HG03342 (cell line): Measurements from ENCODE around the gene DHRS4.

Experiments
- ATAC-seq: cut with Tn5 transposase; IDR thresholded peaks from one replicate; pipeline ENCODE4 v1.9.1; 2021; ENCODE audit warnings: mild to moderate bottlenecking, moderate library complexity; ENCODE audit not compliant: unreplicated experiment

Gene DHRS4

DNA sequence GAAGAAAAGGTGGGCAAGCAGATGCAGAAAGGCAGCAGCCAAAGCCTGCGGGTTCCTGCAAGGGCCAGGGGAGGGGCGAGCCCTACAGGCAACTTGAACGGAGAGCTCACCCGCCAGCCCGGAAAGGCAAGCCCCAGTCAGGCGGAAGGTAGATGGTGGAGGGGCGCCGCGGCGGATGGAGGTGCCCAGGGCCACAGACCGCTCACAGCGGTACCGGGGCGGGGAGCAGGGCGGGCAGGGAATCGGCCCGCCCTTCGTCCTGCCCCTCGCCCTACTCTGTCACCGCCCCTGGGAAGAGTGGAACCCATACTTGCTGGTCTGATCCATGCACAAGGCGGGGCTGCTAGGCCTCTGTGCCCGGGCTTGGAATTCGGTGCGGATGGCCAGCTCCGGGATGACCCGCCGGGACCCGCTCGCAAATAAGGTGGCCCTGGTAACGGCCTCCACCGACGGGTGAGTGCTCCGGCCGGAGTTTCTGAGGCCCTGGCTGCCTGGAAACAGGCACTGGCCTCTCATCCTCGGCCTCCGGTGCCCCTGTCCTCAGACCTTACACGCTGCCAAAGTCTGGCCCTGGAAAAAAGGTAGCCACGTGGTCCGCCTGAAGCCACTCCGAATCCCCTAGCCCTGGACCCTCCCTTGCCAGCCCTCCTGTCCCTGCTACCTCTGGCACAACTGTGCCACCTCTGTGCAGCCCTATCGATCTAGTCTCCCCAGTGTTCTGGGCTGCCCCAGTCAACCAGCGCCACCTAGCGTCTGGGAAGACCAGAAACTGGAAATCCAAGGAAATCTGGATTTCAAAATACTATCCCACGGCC, at the start of gene DHRS4:
DHRS4 (plus strand) TSS at position 307 of the 815 bp plus-strand sequence; CDS start at position 326, 19 bp downstream.
- peak; percentile 74 for ATAC-seq

DNA sequence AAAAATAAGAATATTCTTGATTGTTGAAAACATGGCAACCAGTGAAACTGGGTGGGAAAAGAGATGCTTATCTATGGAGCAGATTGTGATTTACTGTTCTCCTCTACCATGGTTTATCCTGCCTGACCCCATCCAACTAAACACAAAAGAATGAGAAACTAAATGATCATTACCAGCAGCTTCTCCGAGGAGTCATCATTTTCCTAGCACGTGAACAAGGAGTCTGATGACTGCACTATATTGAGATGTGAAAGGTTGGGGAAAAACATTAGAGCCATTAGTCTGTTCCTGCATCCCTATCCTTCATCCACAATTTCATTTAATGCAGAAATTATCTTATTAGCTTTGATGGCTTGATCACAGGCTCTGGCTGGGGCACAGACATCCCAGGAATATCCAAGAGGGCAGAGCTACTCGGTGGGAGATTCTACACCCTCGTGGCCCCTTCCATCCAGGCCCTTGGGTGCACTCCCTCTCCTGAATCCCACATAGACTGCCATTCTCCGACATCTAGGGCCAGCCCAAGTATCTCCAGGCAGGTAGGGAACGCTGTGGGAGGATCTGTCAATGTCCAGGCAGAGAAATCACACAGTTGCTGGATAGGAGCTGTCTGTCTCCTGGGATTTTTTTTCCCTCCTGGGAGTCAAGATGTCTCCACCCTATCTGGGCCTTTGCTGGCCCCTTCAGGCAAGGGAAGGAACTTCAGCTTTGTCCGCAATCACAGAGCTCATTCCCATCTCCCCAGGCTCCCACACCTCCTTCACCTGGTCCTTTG, 43.3 kb upstream of the DHRS4 start:
- ATAC-seq = no peak

DNA sequence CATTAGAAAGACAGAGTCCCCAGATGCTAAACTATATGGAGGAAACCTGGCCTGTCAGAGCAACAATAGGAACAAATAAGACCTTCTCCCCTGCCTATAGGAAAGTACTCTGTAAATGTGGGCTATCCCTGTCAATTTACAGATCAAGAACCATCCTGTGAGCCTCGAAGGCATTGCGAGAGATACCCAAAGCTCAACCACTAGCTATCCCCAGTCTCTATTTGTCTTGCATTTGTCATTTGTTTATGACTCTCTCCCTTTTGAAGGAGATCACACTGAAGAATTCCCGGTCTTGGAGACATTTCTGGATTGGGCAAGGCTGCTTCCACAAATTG, 42.7 kb upstream of the DHRS4 start:
- ATAC-seq = no peak

DNA sequence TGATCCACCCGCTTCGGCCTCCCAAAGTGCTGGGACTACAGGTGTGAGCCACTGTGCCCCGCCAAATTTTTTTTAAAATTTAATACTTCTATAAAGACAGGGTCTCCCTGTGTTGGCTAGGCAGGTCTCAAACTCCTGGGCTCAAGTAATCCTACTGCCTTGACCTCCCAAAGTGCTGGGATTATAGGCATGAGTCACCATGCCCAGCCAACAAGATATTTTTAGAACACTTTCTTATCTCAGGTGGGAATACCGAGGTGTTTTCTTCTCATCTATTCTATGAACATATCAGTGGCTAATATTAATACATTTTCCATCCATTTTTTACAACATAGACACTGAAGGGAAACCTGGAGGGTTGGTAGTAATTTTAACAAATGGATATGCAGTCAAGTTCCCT, 38.0 kb upstream of the DHRS4 start:
- ATAC-seq = no peak

- no peak for ATAC-seq
These were observed 37.6 kb upstream of the DHRS4 start for GRCh38 chr14:23916004-23916403.

DNA sequence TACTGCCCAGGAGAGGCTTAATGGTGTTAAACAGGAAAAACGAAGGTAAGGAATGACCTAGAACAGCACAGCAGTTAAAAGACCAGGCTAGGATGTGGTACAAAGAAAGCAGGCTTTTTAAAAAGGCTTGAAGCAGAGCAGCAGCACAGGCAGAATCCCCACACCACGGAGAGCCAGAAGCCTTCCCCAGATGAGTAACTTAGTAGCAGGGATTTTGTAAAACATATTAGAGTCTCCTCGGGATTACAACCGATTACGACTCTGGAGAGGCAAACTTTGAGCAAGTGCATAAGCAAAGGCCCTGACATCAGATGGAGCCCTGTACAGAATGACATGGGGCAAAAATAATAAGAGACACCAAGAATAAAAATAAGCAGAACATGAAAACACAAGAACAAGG, 37.1 kb upstream of the DHRS4 start:
- ATAC-seq = no peak

GRCh38 chr14:23922545-23922944, 31.0 kb upstream of the DHRS4 start:
- ATAC-seq = no peak

DNA sequence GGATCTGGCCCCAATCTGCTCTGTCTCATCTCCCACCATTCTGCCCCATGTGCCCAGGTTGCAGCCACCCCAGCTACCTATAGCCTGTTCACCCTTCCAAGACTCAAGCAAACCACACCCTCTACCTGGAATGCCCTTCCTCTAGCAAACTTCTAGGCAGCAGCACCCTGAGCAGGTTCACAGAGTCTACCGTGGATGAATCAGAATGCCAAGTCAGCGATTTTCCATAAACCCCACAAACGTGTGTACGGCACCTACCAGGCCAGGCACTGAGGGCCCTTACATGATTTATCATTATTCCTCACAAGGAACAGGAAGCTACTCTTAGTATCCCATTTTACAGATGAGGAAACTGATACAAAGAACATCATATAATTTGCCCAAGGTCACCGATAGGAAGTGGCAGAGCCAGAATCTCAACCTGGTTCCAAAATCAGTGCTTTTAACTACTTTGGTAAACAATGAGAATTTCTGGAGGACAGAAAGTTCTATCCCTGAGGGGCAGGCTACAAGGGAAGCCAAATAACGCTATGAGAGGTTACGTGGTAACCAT, 28.0 kb upstream of the DHRS4 start:
- ATAC-seq = no peak

DNA sequence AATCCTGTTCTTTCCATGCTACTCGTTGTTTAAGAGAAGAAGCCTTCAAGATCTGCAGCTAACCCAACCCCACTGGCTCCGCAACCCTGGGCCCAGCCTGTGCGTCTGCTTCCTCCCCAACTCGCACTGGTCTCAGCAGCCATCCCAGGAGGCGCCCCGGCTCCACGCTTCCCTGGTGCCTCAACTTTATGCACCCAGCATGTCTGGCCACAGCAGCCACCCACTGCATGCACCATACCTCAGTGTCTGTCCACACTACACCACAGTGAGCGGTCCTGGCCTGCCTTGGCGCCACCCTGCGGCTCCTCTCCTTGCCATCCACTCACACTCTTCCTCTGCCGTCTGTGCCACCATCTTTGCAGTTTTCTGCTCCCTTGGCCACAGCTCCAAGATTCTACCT, 27.0 kb upstream of the DHRS4 start:
- ATAC-seq = no peak

GRCh38 chr14:23929136-23929535, 24.4 kb upstream of the DHRS4 start:
- no peak for ATAC-seq

- no peak for ATAC-seq
These were observed 23.7 kb upstream of the DHRS4 start for GRCh38 chr14:23929822-23930294.

DNA sequence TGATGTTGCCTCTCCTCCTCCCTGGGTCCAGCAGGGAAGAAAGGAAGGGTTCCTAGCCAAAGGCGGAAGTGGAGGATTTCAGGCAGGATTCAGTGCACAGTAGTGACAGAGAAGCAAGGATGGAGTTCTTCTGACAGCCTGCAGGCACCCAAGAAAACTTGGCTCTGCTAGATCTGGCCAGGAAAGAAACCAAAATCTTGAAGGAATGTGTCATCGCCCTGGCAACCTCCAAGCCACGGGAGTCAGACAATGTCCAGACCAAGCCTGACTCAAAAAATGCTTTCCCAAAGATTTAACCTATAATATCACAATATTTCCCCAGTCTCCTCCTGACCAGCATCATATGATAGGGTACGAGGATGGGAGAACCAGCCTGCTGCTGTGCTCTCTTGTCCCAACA, 22.8 kb upstream of the DHRS4 start:
- no peak for ATAC-seq

GRCh38 chr14:23931721-23932289, 21.8 kb upstream of the DHRS4 start:
- ATAC-seq = no peak

DNA sequence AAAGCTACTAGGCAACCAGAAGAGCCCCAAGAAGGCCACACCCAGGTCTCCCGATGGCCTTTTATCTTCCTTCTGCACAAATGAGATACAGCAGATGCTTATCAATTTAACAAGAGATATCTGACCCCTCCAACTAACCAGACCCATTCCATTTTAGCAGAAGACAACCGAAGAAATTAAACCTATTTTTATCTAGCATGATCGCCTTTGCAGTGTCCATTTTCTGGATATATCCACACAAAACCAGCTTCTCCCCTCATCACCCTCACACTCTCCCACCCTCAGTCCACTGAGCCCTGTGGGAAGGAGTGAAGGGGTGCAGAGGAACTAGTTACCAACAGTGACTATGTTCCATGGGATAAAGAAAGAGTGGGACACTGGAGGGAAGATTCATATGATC, 20.9 kb upstream of the DHRS4 start:
- ATAC-seq = no peak

- no peak for ATAC-seq
These were observed 20.3 kb upstream of the DHRS4 start for GRCh38 chr14:23933108-23933741.

DNA sequence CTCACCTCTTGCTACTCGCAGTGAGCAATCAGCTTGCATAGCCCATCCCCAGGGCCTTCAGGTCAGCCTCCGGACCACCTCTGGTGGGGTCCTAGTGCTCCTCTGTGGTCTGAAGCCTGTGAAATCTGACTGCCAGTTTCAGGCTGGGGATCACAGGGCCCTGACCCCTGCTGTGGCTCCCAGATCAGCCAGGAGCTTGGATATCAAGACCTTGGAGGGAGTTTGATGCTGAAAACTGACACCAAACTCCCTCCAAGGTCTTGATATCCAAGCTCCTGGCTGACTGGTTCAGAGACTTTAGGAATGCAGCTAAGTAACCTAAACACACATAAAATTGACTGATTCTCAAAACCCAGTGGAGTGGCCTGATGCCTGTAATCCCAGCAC, 19.8 kb upstream of the DHRS4 start:
- ATAC-seq = no peak

DNA sequence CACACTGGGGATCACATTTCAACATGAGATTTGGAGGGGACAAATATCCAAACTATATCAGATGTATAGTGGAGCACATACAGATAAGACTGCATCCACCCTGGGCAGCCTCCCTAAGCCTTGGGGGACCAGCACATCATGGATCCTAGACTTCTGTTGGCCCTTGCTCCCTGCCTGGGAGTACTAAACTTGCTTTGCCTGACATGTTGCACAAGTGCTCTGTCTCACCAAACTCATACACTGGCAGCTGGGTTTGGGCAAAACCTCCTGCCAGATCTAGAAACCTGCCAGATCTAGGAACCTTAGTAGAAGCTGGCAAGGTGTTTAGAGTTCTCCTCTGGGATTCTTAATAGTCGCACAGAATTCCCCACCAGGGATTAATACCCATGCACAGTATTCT, 18.4 kb upstream of the DHRS4 start:
- no peak for ATAC-seq

GRCh38 chr14:23936084-23936829, 17.3 kb upstream of the DHRS4 start:
- no peak for ATAC-seq

- no peak for ATAC-seq
These were observed 16.4 kb upstream of the DHRS4 start for GRCh38 chr14:23937203-23937602.

- ATAC-seq = no peak
These were observed 14.7 kb upstream of the DHRS4 start for GRCh38 chr14:23938823-23939222.
